NCI-H510A treated with DMSO at 0.1 percent for 48 hours (cell line): ENCODE results near the gene HIF1AN.
"Not testable (repeated sequence)": the region's sequence is repeated elsewhere in the genome, so short reads cannot be mapped to it uniquely, and the experiment has no call there.

ENCODE experiments used
- DNase-seq: peaks from one replicate; lab custom pipeline; 2025; lab: John Stamatoyannopoulos, UW

Gene HIF1AN

DNA sequence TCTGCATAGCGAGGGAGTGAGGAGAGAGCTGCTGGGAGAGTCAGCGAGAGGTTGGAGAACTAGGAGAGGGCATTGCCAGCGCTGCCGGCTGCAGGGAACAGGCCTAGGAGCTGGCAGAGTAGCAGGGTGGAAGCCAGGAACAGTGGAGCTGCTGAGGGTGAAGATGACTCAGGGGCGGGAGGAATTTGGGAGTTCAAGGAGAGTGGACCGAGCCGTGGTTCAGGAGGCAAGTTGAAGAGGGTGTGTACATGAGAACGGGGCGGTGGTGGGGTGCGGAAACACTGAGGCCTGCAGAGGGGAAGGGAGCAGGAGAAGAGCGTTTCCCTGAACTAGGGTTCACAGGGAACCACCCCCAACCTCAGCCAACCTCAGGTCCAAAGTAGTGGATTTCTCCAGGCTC, 31.5 kb downstream of the HIF1AN start:
- DNase-seq: no peak

DNA sequence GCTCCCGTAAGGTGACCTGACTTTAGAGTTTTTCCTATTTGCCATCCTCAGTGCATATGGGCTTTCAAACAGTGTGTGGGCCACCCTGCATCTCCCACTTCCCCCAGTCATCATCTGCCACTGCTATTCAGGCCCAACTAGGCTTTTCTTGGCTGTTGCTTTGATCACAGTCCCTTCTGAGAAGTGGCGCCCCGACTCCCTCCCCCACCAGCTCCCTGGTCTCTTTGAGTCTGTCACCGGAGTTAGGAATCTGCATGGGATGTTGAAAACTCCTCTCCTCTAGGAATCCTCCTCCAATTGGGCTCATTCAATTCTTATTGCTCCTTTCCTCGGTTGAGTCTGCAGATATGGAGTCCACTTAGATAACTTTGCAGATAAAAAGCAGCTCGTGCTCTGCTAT, 32.1 kb downstream of the HIF1AN start:
- no peak for DNase-seq

DNA sequence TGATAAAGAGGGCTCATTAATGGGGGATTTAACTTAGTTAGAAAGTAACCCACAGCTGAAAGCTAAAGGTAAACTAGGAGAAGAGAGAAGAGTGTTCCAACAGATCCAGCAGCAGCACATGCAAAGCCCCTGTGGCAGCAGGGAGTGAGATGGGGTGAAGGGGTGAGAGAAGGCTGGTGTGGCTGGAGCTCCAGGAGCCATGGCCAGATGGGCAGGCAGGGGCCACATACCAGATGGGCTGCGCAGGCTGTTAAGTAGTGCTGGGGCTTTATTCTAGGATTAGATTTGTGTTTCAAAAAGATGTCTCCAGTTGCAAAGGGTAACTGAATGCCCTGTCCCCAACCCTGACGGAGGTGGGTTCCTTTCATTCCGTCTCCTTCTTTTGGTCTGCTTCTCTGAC, 33.2 kb downstream of the HIF1AN start:
- DNase-seq: no peak

DNA sequence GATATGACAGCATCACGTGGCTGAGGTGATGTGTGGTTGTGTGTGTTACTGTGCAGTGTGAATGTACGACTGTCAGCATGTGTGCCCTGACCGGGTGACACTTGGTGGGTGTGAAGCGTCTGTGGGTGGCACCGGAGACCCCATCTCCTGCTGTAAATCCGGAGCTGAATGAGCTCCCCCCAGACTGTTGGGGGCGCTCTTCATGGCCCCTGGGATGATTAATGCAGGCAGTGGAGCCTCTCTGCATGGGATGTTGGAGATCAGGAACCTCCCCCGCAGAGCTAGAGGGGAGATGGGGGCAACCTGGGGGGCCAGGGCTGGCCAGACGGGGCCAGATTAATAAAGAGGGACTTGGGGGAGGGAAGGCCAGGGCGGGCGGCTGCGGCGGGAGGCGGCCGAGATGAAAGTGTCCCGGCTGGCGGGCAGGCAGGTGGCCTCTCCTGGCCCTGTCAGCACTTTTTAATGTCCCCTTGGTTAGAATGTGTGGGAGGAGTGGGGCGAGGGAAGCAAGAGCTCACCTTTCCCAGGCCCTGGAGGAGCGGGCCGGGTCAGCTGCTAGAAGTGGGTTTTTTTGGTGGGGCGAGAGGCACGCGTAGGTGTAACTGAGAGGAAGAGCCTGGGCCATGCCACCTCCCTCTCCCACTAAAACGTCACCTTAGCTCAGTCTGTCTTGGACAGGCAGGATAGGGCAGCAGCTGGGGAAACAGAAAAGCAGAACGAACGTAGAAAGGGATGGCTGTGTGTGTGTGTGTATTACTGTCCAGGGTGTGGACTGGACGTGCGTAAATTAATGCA, 34.1 kb downstream of the HIF1AN start:
- no peak for DNase-seq

DNA sequence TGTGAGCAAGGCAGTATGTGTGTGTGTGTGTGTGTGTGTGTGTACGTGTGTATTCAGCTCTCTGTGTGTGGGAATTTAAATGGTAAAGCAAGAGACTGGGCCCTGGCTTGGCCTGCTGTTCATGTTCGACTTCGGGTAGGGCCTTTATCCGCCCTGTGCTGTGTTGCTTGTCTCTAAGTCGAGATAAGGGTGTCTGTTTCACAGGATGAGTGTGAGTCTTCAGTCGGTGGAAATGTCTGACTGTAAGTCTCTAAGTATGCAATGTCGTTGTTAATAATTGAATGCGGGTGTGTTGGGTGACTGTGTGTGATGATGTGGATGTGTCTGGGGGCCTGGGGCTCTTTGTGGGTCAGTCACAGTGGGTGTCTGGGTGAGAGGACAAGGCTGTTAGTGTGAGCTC, 34.8 kb downstream of the HIF1AN start:
- DNase-seq: no peak

DNA sequence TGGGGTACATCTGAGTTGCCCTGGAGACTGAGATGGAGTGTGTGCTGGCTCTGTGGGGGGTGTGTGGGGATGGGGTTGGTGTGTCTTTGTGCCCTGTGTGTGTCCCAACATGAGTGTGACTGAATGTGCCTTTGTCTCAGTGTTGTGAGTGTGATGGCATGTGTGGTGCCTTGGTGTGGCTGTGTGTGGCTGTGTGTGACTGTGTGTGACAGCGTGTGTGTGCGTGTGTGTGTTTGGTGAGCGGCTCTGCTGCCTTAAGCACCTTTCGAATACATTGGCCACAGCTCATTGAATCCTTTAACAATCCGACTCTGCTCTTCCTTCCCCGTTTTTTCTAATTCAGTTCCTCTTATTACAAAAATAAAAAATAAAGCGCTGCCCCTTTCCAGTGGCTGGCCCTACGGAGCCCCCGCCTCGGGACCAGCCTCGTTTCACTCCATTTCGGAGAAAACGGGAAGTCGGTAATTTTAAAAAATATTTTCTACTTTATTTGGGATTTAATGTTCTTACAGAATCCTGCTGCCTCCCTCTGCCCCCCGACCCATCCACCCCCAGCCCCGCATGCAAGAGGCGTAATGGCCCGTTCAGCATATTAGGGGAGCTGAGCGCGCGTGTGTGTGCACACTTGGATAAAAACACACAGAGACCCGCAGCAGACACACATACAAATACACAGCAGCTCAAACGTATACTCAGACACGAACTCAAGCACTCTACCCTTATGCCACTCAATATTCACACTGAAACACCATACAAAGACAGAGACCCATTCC, 35.5 kb downstream of the HIF1AN start:
- no peak for DNase-seq

DNA sequence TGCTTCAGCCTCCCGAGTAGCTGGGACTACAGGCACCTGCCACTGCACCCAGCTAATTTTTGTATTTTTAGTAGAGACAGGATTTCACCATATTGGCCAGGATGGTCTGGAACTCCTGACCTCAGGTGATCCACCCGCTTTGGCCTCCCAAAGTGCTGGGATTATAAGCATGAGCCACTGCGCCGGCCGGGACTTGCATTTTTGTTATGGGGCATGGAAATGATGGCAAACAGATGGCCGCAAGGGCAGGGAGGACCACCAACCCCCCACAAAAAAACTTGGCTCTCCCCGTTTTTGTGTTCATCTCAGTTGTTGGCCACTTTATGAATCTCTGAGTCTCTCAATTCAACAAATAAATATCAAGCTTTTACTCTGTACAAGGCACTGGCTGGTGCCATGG, 39.4 kb downstream of the HIF1AN start:
- DNase-seq: not testable (repeated sequence)

DNA sequence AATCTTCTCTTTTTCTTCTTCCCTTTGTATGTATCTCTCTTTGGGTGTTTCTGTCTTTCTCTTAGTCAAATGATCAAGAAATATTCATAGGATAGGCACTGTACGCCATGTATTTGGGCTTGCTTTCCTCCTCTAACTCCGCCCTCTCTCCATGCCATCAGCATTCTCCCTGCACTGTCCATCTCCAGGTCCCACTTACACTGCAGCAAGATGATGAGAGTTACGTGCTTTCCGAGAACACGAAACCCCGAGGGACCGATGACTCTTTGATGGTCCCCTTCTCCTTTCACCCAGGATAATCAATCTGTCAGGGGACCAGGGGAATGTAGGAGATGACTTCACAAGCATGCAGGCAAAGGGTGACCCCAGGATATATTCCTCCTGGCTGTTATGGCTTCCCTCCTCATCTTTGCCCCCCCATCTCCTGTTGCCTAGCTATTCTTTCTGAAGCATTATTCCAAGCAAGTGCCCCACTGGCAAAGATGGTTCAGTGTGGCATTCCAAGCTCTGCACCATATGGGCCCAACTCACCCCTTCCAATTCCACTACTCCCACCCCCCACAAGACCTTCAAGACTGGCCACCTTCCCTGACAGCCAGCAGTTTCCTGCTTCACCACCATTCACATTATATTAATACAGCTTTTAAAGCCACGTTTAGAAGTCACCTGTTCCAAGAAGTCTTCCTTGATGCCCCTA, 40.0 kb downstream of the HIF1AN start:
- no peak for DNase-seq

DNA sequence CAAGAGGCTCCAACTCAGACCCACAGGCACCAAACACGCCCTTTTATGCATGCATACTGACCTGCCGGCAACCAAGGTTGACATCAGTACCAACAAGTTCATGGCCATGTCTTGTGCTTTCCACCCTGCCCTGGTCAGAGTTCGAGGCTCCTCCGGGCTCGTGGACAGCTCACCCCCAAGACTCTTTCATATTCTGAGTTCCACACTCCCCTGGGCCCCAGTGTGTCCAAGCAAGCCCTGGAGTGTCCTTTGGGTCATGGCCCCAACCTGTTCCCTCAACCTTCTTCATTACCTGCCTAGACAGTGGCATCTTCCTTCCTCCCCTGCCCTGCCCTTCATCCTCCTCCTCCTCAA, 40.5 kb downstream of the HIF1AN start:
- DNase-seq: no peak

DNA sequence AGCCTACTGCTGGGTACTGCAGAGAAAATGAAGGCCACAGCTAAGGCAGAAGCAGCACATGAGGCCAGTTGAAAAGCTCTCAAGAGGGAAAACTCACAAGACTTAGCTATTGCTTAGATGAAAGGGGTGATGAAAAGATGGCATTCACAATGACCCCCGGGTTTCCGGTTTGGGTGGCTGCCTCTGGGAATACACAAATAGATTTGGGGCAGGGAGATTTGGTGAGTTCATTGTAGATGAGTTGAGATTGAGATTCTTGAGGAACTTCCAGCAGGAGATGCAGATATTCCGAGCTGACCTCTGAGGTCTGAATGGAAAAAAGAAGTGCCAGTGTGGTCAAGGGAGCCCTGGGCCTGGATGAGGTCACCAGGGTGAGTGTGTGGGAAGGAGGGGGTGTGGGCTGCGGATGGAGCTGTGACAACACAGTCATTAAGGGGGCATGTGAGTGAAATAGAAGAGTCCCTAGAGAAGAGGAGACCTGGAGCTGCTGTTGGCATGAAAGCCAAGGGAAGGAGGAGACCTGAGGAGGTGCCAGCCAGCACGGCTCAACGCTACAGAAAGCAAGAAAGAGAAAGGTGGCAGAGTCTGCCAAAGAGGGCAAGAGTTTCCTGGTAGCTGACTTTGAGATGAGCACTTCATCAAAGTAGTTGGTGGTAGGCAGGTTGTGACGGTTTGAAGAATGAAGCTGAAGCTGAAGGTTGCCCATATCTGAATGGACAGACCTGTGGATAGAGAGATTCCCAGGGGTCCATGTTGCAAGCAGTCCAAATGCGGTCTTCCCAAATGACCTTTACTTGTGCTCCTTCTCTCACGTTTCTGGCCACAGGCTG, 43.7 kb downstream of the HIF1AN start:
- DNase-seq: no peak

DNA sequence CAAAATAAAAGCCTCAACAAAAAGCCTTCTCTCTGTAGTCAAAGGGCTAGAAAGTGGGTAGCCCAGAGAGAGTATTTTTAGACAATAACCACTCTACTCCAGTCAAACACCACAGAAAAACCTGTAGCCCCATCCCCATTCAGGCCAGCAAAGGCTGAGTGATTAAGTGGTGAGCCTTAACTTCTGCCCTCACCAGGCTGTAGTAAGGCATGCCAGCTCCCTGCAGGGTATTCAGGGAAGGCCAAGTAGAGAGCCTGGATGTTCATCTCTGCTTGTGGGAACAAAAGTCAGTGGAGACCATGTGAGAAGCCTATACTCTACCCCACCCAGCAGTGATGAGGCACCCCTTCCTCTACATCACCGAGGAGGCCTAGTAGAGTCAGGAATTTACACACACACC, 51.2 kb downstream of the HIF1AN start:
- no peak for DNase-seq

DNA sequence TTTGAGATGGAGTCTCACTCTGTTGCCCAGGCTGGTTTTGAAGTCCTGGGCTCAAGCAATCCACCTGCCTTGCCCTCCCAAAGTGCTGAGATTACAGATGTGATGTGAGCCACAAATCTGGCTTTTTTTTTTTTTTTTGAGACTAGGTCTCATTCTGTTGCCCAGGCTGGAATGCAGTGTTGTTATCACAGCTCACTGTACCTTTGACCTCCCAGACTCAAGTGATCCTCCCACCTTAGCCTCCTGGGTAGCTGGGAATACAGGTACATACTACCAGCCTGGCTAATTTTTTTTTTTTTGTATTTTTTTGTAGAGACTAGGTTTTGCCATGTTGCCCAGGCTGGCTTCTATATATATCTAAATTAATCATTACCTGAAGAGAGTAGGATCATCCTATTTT, 62.4 kb downstream of the HIF1AN start:
- DNase-seq: no peak

DNA sequence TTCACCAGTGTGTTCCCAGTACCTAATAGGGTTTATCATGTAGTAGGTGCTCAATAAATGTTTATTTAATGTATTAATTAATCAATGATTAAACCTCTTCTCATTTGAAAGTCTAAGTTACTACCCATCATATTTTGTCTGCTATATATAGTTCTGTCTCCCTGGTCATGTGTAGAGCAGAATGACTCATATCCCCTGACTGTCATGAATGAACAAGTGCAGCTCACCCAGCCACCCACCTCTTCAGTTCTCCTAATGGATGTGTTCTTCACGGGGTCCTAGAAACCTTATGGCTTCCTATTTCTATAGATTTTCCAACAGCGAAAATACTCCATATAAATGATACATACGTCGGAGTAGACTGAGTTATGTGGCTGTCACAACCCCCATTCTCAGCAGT, 64.5 kb downstream of the HIF1AN start:
- DNase-seq: no peak

DNA sequence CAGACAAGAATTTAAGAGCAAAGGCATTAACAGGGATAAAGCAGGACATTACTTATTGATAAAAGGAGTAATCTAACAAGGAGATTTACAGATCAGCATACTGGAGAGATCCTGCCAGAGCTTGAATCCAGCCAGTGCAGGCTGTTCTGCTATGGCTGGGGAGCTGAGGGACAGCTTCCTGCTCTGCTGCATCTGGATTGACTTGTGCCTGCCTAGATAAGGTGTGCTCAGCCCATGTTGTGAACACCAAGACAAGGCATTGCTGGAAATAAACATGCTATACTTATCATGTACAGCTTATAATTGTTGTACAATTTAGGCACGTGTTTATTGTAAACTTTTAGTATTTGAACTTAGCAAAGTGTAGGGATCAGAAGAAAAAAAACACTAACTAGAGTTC, 71.7 kb downstream of the HIF1AN start:
- DNase-seq: no peak
